HG02642 (cell line): Measurements from ENCODE around the gene CHD3.

Source experiments
- ATAC-seq: cut with Tn5 transposase; IDR thresholded peaks from one replicate; pipeline ENCODE4 v1.9.1; 2021; ENCODE audit warnings: mild to moderate bottlenecking; ENCODE audit not compliant: unreplicated experiment, poor library complexity

The CHD3 gene

GRCh38 chr17:7888184-7888920, at the start of gene CHD3:
CHD3 (plus strand) TSS chr17:7888789; CDS start chr17:7889001, 212 bp downstream.
- ATAC-seq, result no peak

DNA sequence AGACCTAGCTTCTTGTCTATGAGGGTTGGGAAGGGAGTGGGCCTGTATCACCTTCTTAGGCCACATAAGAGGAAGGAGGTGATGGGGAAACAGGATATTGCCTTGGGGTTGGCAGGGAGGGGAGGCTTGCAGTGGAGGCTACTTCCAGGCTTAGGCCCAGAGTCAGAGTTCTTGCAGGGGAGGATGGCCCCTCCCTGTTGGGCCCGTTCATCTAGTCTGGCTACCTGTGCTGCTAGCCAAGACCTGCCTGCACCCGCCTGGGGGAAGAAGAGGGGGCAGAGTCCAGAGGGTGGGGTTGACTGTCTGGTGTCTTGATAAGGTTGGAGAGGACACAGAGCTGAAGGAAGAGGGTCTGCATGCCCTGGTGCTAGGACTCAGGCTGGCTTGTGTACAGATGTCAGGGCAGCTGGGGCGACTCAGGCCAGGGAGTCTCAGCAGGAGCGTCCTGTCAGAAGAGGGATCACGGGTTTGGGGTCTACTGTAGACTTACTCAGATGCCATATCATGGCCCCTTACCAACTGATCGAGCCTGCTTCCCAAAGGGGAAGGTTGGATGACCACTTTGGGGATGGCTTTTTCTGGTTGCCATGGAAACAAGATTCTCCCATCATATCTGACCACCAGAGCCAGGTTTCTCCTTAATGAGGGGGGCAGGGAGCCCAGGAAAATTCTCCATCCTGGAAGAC, 49.3 kb upstream of the CHD3 start:
- ATAC-seq, result no peak

GRCh38 chr17:7839876-7840261, 48.7 kb upstream of the CHD3 start:
- no peak for ATAC-seq

GRCh38 chr17:7840441-7840840, 48.1 kb upstream of the CHD3 start:
- ATAC-seq, result no peak

DNA sequence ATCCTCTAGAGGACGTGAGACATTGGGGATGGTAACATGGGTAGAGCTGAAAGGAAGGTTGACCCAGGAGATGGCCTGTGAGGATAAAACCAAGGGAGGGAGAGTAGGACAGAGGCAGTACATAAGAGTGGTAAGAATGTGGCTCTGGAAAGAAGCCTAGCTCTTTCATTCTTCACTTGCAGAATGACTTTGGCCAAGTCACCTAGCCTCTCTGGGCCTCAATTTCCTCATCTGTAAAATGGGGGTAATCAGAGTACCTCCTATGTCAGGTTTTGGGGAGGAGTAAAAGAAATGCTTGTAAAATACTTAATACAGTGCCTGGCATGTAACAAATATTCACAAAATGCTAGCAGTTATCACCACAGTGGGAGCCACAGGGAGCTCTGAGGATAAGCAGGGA, 47.7 kb upstream of the CHD3 start:
- ATAC-seq, result no peak

DNA sequence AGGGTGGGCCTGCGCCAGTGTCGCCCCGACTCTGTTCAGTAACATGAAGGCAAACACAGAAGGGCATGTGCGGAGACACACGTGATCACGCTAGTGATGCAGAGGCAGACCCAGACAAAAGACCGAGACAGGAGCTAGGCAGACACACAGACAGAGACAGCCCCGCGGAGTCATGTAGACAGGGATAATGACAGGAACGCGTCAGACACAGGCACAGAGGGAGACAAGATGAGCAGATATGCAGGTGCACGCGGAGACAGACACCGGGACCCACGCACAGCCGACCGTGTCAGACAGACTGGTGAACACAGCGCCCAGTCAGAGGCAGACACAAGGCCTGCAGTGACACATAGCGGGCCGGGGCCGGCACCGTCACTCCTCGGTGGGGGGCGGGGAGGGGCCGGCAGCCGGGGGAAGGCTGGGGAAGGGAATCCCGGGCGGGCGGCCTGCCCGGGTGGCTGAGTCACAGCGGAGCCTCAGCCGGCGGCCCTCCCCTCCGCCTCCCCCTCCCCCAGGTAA, 47.1 kb upstream of the CHD3 start:
- peak; percentile 8 for ATAC-seq

GRCh38 chr17:7841915-7842379, 46.6 kb upstream of the CHD3 start:
- peak; percentile 31 for ATAC-seq

DNA sequence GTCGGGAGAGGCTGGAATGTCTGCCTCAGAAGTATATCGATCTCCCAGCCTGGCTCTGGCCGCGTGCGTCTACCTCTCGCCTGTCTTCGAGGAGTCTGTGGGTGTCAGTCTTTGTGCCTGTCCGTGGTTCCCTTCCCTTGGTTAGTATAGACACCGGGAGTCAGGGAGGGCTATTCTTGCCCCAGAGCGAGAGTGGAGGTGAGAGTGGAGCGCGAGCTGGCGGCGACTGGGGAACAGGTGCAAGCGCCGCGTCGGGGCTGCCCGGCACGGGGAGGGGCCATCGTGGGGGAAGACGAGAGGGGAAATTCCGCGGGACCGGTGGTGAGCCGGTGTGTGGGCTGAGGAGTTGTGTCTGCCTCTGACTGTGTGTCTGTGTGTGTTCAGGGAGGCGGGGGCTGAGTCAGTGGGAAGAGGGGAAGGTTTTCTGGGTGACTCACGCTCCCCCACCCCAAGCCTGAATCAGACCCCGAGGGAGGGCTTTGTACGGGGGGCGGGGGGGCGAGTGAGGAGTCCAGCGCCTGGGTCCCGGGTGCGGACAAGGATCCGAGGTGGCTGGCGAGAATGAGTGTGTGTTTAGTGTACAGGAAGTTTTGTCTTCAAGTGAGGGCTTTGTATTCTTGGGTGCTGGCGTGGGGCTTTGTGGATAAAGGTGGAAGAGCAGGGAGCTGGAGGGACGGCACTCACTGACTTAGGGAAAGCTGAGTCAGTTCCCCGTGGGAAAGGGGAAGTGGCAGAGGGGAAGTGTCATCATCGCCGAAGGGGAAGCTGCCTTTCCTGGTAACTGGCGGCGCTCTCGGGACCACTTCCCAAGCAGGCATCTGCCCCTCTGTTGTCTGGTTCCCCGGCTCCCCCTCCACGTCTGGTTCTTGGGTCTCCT, 46.0 kb upstream of the CHD3 start:
- ATAC-seq, result peak; percentile 37

GRCh38 chr17:7843257-7843535, 45.4 kb upstream of the CHD3 start:
- ATAC-seq, result no peak

- ATAC-seq, result peak; percentile 36
These were observed 44.9 kb upstream of the CHD3 start for GRCh38 chr17:7843536-7844291.

DNA sequence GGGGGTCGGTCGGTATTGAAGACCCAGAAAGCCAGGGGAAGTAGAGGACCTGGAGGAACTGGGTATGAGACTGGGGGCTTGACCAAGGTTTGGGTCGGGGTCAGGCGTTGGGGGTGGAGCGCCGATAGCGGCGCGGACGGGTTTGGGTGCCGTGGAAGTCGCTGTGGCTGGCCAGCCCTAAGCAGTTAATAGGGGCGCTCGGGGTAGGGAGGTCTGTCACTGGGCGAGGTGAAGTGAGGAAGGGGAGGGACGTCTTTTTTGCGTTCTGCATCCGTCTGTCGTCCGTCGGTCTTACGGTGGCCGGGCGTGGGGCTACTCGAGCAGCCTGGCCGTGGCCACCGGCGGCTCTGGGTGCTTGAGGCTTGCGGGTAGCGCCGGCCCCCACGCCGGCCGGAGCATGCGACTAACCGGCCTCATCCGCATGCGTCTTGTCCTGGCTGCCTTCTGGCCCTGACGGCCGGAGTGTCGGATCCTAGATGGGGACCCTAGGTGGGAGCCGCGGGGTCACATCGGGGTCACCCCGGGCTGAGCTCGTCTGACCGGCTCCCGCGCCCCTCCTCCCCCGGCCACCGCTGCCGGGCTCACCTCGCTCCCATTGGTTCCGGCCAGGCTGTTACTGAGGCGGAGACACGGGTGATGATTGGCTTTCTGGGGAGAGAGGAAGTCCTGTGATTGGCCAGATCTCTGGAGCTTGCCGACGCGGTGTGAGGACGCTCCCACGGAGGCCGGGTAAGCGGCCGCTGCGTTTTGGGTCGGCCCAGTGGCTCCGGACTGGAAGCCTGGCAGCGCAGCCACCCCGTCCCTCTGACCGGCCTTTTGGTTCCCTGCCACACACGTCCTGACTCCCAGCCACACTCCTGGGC, 44.1 kb upstream of the CHD3 start:
- peak; percentile 40 for ATAC-seq

GRCh38 chr17:7845359-7846062, 43.1 kb upstream of the CHD3 start:
- ATAC-seq, result no peak

GRCh38 chr17:7846063-7846735, 42.4 kb upstream of the CHD3 start:
- no peak for ATAC-seq

DNA sequence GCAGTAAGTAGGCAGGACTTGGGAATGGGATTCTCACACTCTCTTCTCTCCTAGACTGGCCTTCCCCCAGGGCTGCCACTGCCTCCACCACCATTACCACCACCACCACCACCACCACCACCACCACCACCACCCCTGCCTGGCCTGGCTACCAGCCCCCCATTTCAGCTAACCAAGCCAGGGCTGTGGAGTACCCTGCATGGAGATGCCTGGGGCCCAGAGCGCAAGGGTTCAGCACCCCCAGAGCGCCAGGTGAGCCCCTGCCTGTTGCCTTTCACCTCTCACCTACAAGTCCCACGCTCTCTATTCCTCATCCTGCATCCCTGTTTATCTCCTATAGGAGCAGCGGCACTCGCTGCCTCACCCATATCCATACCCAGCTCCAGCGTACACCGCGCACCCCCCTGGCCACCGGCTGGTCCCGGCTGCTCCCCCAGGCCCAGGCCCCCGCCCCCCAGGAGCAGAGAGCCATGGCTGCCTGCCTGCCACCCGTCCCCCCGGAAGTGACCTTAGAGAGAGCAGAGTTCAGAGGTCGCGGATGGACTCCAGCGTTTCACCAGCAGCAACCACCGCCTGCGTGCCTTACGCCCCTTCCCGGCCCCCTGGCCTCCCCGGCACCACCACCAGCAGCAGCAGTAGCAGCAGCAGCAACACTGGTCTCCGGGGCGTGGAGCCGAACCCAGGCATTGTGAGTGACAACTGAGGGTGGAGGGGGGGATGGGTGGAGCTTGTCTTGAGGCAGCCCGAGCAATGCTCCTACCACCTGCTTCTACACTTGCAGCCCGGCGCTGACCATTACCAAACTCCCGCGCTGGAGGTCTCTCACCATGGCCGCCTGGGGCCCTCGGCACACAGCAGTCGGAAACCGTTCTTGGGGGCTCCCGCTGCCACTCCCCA, 41.6 kb upstream of the CHD3 start:
- no peak for ATAC-seq

GRCh38 chr17:7848131-7848579, 40.4 kb upstream of the CHD3 start:
- ATAC-seq, result no peak

DNA sequence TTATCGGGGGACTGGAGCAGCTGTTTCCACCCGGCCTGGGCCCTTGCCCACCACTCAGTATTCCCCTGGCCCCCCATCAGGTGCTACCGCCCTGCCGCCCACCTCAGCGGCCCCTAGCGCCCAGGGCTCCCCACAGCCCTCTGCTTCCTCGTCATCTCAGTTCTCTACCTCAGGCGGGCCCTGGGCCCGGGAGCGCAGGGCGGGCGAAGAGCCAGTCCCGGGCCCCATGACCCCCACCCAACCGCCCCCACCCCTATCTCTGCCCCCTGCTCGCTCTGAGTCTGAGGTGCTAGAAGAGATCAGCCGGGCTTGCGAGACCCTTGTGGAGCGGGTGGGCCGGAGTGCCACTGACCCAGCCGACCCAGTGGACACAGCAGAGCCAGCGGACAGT, 39.9 kb upstream of the CHD3 start:
- ATAC-seq, result no peak

DNA sequence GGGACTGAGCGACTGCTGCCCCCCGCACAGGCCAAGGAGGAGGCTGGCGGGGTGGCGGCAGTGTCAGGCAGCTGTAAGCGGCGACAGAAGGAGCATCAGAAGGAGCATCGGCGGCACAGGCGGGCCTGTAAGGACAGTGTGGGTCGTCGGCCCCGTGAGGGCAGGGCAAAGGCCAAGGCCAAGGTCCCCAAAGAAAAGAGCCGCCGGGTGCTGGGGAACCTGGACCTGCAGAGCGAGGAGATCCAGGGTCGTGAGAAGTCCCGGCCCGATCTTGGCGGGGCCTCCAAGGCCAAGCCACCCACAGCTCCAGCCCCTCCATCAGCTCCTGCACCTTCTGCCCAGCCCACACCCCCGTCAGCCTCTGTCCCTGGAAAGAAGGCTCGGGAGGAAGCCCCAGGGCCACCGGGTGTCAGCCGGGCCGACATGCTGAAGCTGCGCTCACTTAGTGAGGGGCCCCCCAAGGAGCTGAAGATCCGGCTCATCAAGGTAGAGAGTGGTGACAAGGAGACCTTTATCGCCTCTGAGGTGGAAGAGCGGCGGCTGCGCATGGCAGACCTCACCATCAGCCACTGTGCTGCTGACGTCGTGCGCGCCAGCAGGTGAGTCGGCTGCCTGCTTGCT, 39.3 kb upstream of the CHD3 start:
- ATAC-seq, result no peak
